Panc1 (cell line): ENCODE data around the gene SH3PXD2B. TPM values are rescaled to one million over a fixed set of nuclear protein-coding genes. Genes with fewer than 3 reads are reported as not detected.

Experiments used
- ATAC-seq: fragments of 200-7000 bp; cut with Tn5 transposase; 2 replicates; pipeline ENCODE4 v1.9.1; 2020; ENCODE audit warnings: mild to moderate bottlenecking, moderate library complexity
- BruUV-seq: library from RNA; stranded (reverse); fragments of 400-500 nt; replicated peaks from 2 replicates; lab custom pipeline; 2021; lab: Mats Ljungman, UMichigan
- CTCF ChIA-PET: fragments of 300-600 bp; sonication (Branson Sonifier 250); formaldehyde crosslinking; loops from one replicate; lab custom pipeline; 2022; ENCODE audit warnings: antibody characterized with exemption; lab: Charles Lee
- POLR2A ChIA-PET: fragments of 300-600 bp; sonication (Branson Sonifier 250); formaldehyde crosslinking; loops from one replicate; lab custom pipeline; 2022; ENCODE audit warnings: antibody characterized with exemption; lab: Charles Lee
- DNase-seq: peaks from one replicate; pipeline ENCODE4 v3.0.0-alpha.2; 2010; ENCODE audit warnings: low read depth, low spot score
- H3K27ac ChIP-seq: 2 replicates; pipeline ENCODE4 v1.5.1; 2011; ENCODE audit warnings: mild to moderate bottlenecking, low read length, inconsistent platforms
- H3K27me3 ChIP-seq: fragments of 200-500 bp; sonication (Bioruptor generic); 2 replicates; pipeline ENCODE4 v1.6.0; 2014; ENCODE audit warnings: low read length, inconsistent platforms; ENCODE audit not compliant: control insufficient read depth, insufficient read depth
- H3K36me3 ChIP-seq: fragments of 200-500 bp; sonication (Bioruptor generic); 2 replicates; pipeline ENCODE4 v1.5.1; 2014; ENCODE audit warnings: inconsistent platforms, mild to moderate bottlenecking, low read length, moderate library complexity; ENCODE audit not compliant: control insufficient read depth, insufficient read depth
- H3K4me1 ChIP-seq: 2 replicates; pipeline ENCODE4 v1.5.1; 2011; ENCODE audit warnings: inconsistent platforms, mild to moderate bottlenecking, low read length, moderate library complexity; ENCODE audit not compliant: control insufficient read depth, insufficient read depth
- H3K4me3 ChIP-seq, 2 experiments: 2 replicates each; pipeline ENCODE4 v1.5.1; 2011 to 2012; ENCODE audit warnings: low read depth in 2 of 2, low read length in 2 of 2, mild to moderate bottlenecking in 2 of 2, inconsistent platforms in 1 of 2, moderate library complexity in 1 of 2
- H3K9me3 ChIP-seq: fragments of 200-500 bp; sonication (Bioruptor generic); 2 replicates; pipeline ENCODE4 v1.5.1; 2014; ENCODE audit warnings: low read depth, mild to moderate bottlenecking, inconsistent platforms, low read length, moderate library complexity; ENCODE audit not compliant: control insufficient read depth, insufficient read depth
- POLR2AphosphoS5 ChIP-seq: IDR thresholded peaks from 2 replicates; pipeline ENCODE4 v1.6.1; 2012; ENCODE audit warnings: mild to moderate bottlenecking, low read depth, low read length, moderate library complexity
- SIN3A ChIP-seq: IDR thresholded peaks from 2 replicates; pipeline ENCODE4 v1.6.1; 2012; ENCODE audit warnings: low read depth, mild to moderate bottlenecking, low read length, moderate library complexity, borderline replicate concordance; ENCODE audit not compliant: insufficient read depth
- TCF7L2 ChIP-seq: IDR thresholded peaks from 2 replicates; pipeline ENCODE4 v1.6.1; 2011; ENCODE audit warnings: mild to moderate bottlenecking, low read depth, low read length, inconsistent platforms
- in situ Hi-C: cut with HindIII; loops from 2 replicates; pipeline ENCODE4 v1.10.0; 2016; ENCODE audit warnings: low sequenced_read_pairs, low pct_unique_long_range_greater_than_20kb
- intact Hi-C: fragments of 100-400 bp; cut with micrococcal nuclease; formaldehyde crosslinking; loops from one replicate; pipeline ENCODE4 v1.10.0; 2022; ENCODE audit not compliant: unreplicated experiment
- total RNA-seq: library from RNA; stranded (reverse); gene quantifications from one replicate; pipeline ENCODE4 v1.2.1, GENCODE V29; 2021; ENCODE audit not compliant: unreplicated experiment
- TF ChIP-seq, protein P1 (sequence below), 2 experiments: IDR thresholded peaks; 2 replicates each; pipeline ENCODE4 v1.6.1; 2011 to 2012; ENCODE audit warnings: low read depth in 2 of 2, control low read depth in 1 of 2, low read length in 1 of 2, mild to moderate bottlenecking in 1 of 2, moderate library complexity in 1 of 2; ENCODE audit not compliant: insufficient read depth in 1 of 2
- TF ChIP-seq, protein P2 (sequence below): fragments of 450-650 bp; IDR thresholded peaks from 2 replicates; pipeline ENCODE4 v1.5.1; 2017; ENCODE audit warnings: mild to moderate bottlenecking

Gene SH3PXD2B
- total RNA-seq, 1 experiment from 2014 or later: 39.7 TPM

DNA sequence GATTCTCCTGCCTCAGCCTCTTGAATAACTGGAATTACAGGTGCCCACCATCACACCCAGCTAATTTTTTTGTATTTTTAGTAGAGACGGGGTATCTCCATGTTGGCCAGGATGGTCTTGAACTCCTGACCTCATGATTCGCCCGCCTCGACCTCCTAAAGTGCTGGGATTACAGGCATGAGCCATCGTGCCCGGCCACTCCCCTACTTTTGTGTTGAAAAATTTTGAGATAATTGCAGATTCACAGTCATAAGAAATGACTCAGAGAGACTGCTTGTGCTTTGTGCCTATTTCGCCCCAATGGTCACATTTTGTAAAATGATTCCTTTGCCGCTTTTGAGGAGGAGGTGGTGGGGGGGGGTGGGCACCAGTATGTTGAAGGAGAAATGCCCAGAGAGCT, 48.1 kb upstream of the SH3PXD2B start:
- BruUV-seq: no TSS peak

DNA sequence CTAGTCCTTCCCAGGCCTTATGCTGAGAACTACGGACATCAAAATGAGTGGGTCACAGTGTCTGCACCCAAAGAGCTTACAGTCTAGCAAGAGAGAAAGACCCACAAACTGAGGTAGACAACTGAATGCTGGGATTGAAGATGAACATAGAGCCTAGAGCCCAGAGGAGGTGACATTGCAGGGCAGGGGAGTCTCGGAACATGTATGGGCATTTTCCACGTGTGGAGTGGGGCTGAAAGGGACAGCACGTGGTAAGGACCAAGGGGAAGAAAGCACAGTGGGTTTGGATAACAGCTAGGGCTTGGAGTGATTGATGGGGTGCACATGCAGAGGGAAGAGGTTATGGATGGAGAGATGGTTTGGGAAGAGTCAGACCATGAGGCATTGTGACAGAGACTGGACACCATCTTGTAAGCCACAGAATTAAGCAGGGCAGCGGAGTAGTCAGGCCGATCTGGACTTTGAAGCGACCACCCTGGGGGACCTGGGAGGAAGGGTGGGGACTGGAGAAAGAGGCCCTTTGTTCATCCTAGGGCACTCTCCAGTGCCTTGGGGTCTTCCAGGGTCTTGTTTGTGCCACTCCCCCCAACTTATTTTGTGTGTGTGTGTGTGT, 47.5 kb upstream of the SH3PXD2B start:
- DNase-seq: no peak
- no peak overlapping the region for H3K27ac ChIP-seq
- intact Hi-C loops: no loop called here
- no TSS peak for BruUV-seq
- no peak overlapping the region for H3K4me3 ChIP-seq
- CTCF ChIA-PET: no interaction called here
- no peak for ATAC-seq
- no peak for TF ChIP-seq TCF7L2
- TF ChIP-seq, protein P1, sequence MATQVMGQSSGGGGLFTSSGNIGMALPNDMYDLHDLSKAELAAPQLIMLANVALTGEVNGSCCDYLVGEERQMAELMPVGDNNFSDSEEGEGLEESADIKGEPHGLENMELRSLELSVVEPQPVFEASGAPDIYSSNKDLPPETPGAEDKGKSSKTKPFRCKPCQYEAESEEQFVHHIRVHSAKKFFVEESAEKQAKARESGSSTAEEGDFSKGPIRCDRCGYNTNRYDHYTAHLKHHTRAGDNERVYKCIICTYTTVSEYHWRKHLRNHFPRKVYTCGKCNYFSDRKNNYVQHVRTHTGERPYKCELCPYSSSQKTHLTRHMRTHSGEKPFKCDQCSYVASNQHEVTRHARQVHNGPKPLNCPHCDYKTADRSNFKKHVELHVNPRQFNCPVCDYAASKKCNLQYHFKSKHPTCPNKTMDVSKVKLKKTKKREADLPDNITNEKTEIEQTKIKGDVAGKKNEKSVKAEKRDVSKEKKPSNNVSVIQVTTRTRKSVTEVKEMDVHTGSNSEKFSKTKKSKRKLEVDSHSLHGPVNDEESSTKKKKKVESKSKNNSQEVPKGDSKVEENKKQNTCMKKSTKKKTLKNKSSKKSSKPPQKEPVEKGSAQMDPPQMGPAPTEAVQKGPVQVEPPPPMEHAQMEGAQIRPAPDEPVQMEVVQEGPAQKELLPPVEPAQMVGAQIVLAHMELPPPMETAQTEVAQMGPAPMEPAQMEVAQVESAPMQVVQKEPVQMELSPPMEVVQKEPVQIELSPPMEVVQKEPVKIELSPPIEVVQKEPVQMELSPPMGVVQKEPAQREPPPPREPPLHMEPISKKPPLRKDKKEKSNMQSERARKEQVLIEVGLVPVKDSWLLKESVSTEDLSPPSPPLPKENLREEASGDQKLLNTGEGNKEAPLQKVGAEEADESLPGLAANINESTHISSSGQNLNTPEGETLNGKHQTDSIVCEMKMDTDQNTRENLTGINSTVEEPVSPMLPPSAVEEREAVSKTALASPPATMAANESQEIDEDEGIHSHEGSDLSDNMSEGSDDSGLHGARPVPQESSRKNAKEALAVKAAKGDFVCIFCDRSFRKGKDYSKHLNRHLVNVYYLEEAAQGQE (IDR thresholded peaks at IDR 0.05; ENCODE audit: insufficient read depth in 1 of 2, low read depth in 2 of 2, low read length in 1 of 2): no peak
- no peak for TF ChIP-seq POLR2AphosphoS5
- TF ChIP-seq, protein P2, sequence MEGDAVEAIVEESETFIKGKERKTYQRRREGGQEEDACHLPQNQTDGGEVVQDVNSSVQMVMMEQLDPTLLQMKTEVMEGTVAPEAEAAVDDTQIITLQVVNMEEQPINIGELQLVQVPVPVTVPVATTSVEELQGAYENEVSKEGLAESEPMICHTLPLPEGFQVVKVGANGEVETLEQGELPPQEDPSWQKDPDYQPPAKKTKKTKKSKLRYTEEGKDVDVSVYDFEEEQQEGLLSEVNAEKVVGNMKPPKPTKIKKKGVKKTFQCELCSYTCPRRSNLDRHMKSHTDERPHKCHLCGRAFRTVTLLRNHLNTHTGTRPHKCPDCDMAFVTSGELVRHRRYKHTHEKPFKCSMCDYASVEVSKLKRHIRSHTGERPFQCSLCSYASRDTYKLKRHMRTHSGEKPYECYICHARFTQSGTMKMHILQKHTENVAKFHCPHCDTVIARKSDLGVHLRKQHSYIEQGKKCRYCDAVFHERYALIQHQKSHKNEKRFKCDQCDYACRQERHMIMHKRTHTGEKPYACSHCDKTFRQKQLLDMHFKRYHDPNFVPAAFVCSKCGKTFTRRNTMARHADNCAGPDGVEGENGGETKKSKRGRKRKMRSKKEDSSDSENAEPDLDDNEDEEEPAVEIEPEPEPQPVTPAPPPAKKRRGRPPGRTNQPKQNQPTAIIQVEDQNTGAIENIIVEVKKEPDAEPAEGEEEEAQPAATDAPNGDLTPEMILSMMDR: no peak
- no peak for TF ChIP-seq SIN3A
- no peaks in the 10 kb centered on the region for H3K27me3 ChIP-seq
- in situ Hi-C loops: no loop called here
- no peaks in the 10 kb centered on the region for H3K4me1 ChIP-seq
- POLR2A ChIA-PET: no interaction called here
- no peaks in the 10 kb centered on the region for H3K9me3 ChIP-seq
- no peaks in the 10 kb centered on the region for H3K36me3 ChIP-seq

More for the DNA sequence above, 48.1 kb upstream of the SH3PXD2B start:
- intact Hi-C loops (no loop called here), in situ Hi-C loops (no loop called here)
- H3K9me3 ChIP-seq: no peaks in the 10 kb centered on the region
- ChIA-PET CTCF (no interaction called here), POLR2A (no interaction called here)
- no peak overlapping the region for H3K27ac ChIP-seq
- no peak for ATAC-seq
- DNase-seq: no peak
- H3K4me3 ChIP-seq: no peak overlapping the region
- no peaks in the 10 kb centered on the region for H3K27me3 ChIP-seq
- TF ChIP-seq POLR2AphosphoS5 (no peak), SIN3A (no peak), TCF7L2 (no peak)
- TF ChIP-seq, protein P2: no peak
- TF ChIP-seq, protein P1 (IDR thresholded peaks at IDR 0.05; ENCODE audit: insufficient read depth in 1 of 2, low read depth in 2 of 2, low read length in 1 of 2): no peak
- H3K36me3 ChIP-seq: no peaks in the 10 kb centered on the region
- no peaks in the 10 kb centered on the region for H3K4me1 ChIP-seq
